Thoracic aorta endothelial cell (primary cell): ENCODE data around the gene HOXB8. TPM values are rescaled to one million over a fixed set of nuclear protein-coding genes. Genes with fewer than 3 reads are reported as not detected.

Source experiments
- small RNA-seq: library from RNA; depleted of rRNA; stranded (forward); fragments of <200 nt; gene quantifications from one replicate; pipeline ENCODE3, GENCODE V24; 2012
- total RNA-seq: library from RNA; depleted of rRNA; stranded (reverse); fragments of >200 nt; gene quantifications from 2 replicates; pipeline ENCODE4 v1.2.3, GENCODE V29; 2012

HOXB8 gene
- total RNA-seq: 2.9 TPM in 1 of 2 replicates, not detected in the other

DNA sequence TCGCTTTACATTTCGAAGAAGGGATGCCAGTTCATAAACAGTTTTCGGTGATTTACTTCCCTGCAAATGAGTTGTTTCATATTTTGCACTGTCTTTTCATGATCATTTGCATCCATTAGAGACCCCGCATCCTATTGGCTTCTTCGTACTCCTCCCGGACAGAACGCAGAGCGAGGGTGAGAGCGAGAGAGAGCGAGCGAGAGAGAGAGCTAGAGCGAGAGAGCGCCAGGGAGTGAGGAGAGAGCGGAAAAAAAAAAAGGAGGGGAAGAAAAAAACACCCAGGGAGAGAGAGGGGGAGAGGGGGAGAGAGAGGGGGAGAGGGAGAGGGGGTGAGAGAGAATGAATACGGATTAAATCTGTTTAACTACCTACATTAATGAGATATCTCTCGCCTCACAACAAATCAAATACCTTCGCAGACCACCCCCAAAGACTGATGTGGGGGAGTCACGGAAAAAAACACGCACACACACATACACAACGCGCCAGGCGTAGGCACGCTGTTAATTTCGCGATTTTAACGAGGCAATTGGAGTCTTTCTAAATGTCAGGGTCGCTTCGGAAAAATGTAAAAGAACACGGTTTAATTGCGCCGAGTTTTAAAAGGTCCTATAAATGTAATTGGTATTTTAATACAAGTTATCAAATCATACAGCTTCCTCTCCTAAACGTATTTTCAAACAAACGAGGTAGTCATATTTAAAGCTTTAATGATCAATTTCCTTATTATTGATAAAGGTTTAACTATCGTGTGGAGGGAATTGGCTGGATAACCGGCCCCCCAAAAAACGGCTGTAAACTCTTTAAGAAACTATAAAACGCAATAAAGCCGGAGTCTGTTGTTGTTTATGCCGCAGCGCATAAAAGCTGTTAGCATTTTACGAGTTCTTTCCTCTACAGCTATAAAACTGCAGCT is at the start of gene HOXB8:
Gene HOXB8 (minus strand): TSS at position 246 of the 916 bp plus-strand sequence. CDS start 588 bp downstream, outside the sequence.

DNA sequence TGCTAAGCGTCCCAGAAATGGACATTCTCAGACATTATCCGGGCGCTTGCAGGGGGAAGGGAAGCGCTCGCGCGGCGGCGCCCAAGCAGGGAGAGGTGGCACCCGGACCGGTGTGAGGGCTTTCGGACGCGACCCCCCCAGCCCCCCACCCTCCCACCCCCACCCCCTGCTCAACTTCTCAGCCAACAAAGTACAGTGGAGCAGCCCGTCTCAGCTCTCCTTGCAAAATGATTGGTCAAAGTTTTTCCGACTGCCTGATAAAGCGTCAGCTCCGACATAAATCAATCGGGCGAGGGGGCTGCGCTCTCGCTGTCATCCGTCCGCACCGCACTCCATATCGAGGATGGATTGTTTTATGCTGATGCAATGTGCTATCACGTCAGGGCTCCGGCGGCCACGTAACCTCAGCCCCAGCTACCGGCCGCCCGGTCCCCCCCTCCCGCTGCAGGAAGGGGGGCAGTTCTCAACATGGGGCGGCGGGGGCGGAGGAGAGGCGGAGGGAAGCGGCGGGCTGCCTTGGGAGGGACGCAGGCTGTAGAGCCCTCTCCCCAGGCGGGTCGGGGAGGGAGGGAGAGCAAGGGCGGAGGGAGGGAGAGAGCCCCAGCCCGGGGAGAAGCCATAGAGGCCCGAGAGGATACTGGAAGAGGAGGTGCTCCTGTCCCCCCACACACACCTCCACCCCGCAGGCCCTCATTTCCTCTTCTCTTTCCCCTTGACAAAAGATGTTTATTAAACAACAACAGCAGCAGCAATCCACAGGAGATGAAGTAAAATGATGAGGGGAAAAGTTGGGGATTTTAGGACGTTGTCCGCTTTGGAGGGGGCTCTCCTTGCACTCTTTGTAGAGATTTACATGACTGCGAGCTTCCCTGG is 11.4 kb upstream of the HOXB8 start, which contains the start of gene HOXB9:
Gene HOXB9 (minus strand): TSS at position 114 of the 873 bp plus-strand sequence. CDS start 89 bp downstream, at position 25.

DNA sequence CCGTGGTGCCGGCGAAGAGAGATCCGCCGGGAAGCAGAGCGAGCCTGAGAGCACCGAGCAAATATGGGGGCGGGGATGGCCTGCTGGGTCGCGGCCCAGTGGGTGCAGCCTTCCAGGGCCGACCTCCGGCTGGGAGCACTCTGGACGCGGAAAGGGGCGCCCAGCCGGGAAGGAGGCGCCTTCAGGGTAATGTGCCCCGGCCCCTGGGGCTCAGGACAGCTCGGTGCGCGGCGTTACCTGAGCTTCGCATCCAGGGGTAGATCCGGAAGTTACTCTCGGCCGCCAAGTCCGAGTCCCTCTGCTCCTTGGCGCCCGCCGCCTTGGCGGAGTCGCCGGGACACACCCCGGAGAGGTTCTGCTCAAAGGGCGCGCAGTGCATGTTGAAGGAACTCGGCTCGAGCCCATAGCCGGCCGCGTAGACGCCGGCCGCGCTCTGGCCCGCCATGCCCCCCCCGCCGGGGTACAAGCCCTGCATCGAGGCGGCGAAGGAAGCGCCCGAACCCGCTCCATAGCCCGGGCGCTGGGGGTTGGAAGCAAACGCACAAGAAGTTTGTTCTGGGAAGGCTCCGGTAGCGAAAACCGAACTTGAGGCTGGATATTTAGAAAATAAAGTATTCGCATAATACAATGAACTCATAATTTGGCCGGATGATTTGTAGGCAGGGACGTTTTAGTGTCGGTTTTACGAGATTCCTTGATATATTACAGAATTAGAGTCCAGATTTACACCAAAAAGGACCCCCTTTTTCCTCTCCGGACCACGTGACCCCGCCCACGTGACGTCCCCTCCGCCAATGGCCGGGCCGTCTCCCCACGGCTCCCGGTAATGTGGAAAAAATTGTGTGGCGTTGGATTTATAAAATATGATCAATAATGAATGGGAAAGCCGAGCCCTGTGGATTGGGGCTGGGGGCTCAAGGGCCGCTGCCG is 4.5 kb downstream of the HOXB8 start, which contains the start of gene HOXB7:
Gene HOXB7 (minus strand): TSS at position 736 of the 930 bp plus-strand sequence. CDS start 99 bp downstream, at position 637.

DNA sequence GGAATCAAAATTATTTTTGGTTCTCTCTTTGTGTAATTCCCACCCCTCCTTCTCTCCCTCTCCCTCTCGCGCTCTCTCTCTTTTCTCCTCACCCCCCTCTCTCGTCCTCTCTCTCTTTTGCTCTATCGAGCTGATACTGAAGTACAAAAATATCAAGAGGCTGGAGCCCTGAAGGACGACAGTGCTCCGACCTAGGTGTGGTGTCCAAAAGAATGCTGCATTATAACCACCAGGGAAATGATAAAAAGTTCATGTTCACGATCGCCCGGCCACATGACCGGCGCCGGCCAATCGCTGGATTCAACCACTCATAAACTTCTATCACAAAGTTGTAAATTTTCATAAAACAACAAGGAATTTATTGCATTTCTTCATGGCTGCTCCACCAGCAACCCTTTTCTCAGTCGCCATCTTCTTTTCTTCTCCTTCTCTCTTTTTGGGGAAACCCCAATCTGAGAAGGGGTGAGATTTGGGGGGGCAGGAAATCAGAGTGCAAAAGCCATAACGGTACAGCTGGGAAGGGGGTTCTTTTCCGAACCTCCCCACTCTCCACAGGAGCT is 10.2 kb downstream of the HOXB8 start, which contains the start of gene HOXB6:
Gene HOXB6 (minus strand): TSS at position 217 of the 560 bp plus-strand sequence. CDS start 6,836 bp downstream, outside the sequence.

DNA sequence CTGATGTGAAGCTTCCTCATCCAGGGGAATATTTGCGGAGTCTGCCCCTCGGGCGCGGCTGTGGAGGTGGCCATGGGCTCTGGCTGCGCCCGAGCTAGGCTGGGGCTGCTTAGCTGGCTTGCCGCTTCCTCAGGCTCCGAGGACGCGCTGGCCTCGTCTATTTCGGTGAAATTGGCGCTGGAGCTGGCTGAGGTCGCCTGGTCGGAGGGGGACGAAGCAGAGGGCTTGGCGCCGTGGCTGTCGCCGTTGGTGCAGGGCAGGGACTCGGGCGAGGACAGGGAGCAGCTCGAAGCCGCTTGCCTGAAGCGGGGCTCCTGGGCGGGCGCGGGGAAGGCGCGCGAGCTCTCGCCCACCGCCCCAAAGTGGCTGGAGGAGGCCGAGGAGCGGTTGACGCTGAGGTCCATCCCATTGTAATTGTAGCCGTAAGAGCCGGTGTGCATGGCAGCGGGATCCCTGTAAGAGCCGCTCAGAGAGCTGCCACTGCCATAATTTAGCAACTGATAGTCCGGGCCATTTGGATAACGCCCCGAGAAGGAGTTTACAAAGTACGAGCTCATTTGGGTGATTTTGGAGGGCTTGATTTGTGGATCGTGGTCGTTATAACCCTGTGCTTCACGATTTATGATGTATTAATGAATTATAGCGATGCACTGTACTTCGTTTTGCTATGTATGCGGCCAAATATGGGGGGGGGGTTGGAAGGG is 21.8 kb downstream of the HOXB8 start, which contains the start of gene HOXB5:
Gene HOXB5 (minus strand): TSS at position 654 of the 704 bp plus-strand sequence. CDS start 97 bp downstream, at position 557.

DNA sequence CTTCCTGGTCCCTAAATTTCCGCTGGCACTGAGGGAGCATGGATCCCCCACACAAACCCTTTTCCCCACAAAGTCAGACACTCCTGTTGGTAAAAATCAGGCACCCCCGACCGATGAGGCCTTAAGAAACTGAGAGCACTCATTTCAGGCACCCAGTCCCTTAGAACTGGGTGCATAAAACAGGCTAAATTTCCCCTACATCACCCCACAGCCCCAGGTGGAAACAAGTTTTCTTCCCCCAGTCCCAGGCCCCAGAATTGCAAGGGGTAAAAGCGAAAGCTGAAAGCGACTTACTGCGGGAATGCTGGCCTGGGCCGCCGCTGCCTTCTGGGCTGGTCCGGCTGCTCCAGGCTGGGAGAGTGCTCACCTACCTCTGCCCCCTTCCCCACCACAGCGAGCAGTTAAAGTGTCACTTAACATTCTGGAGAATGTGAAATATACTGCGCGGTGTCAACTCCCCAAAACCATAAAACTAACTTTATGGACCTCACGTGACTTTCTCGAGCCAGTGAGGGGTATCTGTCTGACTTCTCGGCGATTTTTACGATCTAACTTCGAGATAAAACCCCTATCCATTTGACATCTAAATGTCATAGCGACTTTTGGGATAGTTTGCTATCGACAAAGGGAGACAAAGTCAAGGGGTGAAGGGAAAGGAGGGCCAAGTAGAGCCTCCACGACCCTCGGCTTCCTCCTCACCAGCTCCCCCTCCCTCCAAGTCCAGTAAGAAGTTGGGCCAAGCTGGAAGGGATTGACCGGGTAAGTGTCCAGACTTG is 25.1 kb downstream of the HOXB8 start, which contains the start of gene HOXB3:
Gene HOXB3 (minus strand): TSS at position 411 of the 776 bp plus-strand sequence. CDS start 37,767 bp downstream, outside the sequence.

DNA sequence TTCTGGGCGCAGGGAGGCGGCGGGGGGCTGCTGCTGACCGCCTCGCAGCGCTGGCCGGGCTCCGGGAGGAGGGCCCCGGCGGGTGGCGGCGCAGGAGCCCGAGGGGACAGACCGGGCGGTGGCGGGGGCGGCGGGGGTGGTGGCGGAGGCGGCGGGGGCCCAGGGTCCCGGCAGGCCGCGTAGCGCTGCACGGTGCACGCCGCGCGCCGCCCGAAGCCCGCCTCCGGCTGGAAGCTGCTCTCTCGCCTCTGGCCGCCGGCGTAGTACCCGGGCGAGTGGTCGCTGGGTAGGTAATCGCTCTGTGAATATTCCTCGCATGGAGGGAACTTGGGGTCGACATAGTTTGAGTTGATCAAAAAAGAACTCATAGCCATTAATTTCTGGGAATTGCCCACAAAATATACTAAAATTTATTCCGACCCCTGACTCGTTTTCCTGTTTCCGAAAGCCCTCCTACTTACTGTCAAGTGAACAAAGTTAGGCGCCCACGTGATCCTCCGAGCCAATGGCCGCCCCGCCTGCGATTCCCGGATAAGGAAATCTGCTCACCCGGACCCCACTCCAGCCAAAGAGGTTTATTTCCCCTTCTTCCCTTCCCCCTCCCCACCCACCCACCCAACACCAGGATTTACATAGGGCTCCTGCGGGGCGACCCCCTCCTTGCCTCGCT is 37.0 kb downstream of the HOXB8 start, which contains the start of gene HOXB4:
Gene HOXB4 (minus strand): TSS at position 405 of the 670 bp plus-strand sequence. CDS start 31 bp downstream, at position 374.

Small RNA genes lying within 50 kb of the gene (small RNA-seq; reads per million reads assigned to genes)
- not detected for gene MIR196A1

Other genes with a start within 250 kb of the HOXB8 start
- 0.36 TPM in 1 of 2 replicates, not detected in the other for gene SKAP1, start 185.1 kb downstream of the HOXB8 start, total RNA-seq
- gene HOXB1, start 84.3 kb downstream of the HOXB8 start, total RNA-seq: not detected in 2 replicates
- gene HOXB2, start 70.2 kb downstream of the HOXB8 start, total RNA-seq: 6.8 and 8.1 TPM in 2 replicates
- 4.8 and 15.7 TPM in 2 replicates for gene HOXB4, start 36.9 kb downstream of the HOXB8 start, total RNA-seq
- 15.2 and 47.1 TPM in 2 replicates for gene HOXB3, start 25.1 kb downstream of the HOXB8 start, total RNA-seq
- gene HOXB5, start 21.5 kb downstream of the HOXB8 start, total RNA-seq: 0.13 and 1.5 TPM in 2 replicates
- gene HOXB6, start 10.3 kb downstream of the HOXB8 start, total RNA-seq: 2.5 and 34.7 TPM in 2 replicates
- 1.1 and 13.4 TPM in 2 replicates for gene HOXB7, start 4.3 kb downstream of the HOXB8 start, total RNA-seq
- 1.4 TPM in 1 of 2 replicates, not detected in the other for gene HOXB9, start 11.1 kb upstream of the HOXB8 start, total RNA-seq
- gene PRAC1, start 107.2 kb upstream of the HOXB8 start, total RNA-seq: not detected in 2 replicates
- not detected in 2 replicates for gene PRAC2, start 107.9 kb upstream of the HOXB8 start, total RNA-seq
- gene HOXB13, start 113.5 kb upstream of the HOXB8 start, total RNA-seq: 0.07 TPM in 1 of 2 replicates, not detected in the other
- gene TTLL6, start 201.9 kb upstream of the HOXB8 start, total RNA-seq: 0.07 TPM in 1 of 2 replicates, not detected in the other
- gene CALCOCO2, start 215.7 kb upstream of the HOXB8 start, total RNA-seq: 63.4 and 71.3 TPM in 2 replicates